ENCODE results near the gene FAM186B.

The FAM186B gene

DNA sequence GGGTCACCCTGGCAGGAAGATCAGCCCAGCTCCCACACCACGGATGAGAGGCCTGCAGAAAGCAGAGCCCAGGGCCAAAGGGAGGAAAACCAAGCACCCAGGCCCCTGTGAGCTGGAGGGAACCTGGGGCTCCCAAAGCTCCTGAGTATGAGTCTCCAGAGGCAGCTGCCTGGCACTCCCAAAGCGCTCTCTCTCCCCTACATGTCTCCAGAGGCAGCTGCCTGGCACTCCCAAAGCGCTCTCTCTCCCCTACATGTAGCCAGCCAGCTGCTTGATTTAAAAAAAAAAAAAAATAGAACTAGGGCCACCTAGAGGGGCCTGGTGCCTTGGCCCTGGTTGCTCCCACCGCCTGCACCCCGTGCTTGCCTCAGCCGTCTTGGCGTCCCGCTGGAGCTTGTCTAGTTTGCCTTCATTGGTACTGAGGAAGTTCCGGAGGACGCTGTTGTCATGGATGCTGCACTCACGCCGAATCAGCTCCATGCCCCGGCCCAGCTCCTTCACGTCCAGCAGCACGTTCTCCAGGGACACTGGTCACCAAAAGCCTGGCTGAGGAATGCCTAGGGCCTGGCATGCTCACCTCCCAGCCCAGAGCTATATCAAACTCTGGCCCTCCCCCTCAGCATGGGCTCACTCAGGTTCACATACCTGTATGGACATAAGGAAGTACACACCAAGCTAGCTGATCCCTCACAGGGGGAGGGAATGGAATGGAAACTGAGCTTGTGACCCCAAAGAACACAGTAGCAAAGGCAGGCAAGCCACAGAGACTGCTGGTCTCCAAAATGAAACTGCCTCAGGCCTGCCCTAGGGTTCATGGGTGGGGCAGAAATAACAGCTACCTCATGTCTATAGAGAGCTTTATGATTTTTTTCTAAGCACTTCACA lies 42.6 kb upstream of the FAM186B start:
- Histone ChIP-seq H3K27me3 (no peaks in the 10 kb centered on the region), H3K4me3 (ENCODE audit: low read depth, low read length) (no peak overlapping the region), H3K9me3 (no peaks in the 10 kb centered on the region), H3K36me3 (no peaks in the 10 kb centered on the region), H3K4me1 (no peaks in the 10 kb centered on the region)
- DNase-seq = no peak
- TF ChIP-seq, protein P1, sequence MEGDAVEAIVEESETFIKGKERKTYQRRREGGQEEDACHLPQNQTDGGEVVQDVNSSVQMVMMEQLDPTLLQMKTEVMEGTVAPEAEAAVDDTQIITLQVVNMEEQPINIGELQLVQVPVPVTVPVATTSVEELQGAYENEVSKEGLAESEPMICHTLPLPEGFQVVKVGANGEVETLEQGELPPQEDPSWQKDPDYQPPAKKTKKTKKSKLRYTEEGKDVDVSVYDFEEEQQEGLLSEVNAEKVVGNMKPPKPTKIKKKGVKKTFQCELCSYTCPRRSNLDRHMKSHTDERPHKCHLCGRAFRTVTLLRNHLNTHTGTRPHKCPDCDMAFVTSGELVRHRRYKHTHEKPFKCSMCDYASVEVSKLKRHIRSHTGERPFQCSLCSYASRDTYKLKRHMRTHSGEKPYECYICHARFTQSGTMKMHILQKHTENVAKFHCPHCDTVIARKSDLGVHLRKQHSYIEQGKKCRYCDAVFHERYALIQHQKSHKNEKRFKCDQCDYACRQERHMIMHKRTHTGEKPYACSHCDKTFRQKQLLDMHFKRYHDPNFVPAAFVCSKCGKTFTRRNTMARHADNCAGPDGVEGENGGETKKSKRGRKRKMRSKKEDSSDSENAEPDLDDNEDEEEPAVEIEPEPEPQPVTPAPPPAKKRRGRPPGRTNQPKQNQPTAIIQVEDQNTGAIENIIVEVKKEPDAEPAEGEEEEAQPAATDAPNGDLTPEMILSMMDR (IDR thresholded peaks at IDR 0.05; ENCODE audit: low read depth, low read length) = no peak

DNA sequence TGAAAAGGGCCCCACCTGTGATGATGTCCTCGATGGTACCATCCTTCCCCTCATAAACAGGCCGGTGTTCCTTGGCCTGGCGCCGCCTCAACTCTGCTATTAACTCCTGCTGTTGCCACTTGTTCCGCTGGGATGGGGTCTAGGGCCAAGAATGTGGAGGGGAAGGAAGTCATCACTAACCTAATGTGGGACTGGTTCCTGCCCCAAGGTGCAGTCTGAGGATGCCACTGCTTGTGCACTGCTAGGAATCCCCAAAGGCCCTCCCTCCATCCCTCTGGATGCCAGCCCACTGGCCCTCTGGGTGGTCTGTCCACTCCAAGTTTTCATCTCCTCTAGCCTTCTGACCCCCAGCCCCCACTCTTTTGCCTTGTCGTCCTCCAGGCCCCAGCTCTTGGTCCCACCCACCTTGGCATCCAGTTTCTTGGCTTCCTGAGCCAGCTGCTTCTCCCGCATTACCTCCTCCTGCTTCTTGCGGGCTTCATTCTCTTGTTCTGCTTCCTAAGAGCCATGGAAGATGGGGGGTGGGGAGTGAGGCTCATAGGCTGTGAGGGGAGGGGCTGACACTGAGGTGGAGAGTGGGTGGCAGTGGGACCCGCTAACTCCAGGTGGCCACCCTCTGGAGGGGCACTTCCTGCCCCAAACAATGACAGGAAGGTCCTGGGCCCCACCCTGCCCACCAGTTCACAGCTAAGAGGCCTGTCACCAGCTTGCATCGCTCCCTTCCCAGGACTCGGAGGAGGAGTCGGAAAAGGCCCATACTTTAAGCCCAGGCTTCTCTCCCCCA lies 41.6 kb upstream of the FAM186B start:
- Histone ChIP-seq H3K4me3 (ENCODE audit: low read depth, low read length) (no peak overlapping the region), H3K4me1 (no peaks in the 10 kb centered on the region), H3K36me3 (no peaks in the 10 kb centered on the region), H3K27me3 (no peaks in the 10 kb centered on the region), H3K9me3 (no peaks in the 10 kb centered on the region)
- TF ChIP-seq, protein P1 (IDR thresholded peaks at IDR 0.05; ENCODE audit: low read depth, low read length) = no peak
- no peak for DNase-seq

DNA sequence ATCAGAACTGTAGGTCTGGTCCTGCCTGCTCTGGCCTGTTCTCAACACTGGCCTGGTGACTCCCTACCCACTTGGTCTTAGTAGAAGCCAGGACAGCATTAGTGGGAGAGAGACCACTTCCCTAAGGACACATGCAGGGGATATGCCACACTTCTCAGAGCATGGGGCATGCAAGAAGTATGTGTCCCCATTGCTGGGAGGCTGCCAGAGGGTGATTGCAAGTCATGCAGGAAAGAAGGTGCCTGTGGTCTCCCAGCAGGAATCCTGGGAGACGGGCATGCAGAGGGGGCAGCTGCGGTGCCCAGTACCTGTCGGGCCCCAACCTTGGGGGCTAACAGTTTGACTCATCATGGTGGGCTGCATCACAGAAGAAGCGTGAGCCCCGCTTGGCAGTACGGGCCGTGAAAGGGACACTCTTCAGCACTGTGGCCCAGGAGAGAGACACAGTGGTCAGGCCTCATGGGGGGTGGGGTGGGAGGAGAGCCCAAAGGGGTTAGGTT lies 40.9 kb upstream of the FAM186B start:
- Histone ChIP-seq H3K9me3 (no peaks in the 10 kb centered on the region), H3K4me3 (ENCODE audit: low read depth, low read length) (no peak overlapping the region), H3K4me1 (no peaks in the 10 kb centered on the region), H3K27me3 (no peaks in the 10 kb centered on the region), H3K36me3 (no peaks in the 10 kb centered on the region)
- TF ChIP-seq, protein P1 (IDR thresholded peaks at IDR 0.05; ENCODE audit: low read depth, low read length) = no peak
- DNase-seq = no peak

DNA sequence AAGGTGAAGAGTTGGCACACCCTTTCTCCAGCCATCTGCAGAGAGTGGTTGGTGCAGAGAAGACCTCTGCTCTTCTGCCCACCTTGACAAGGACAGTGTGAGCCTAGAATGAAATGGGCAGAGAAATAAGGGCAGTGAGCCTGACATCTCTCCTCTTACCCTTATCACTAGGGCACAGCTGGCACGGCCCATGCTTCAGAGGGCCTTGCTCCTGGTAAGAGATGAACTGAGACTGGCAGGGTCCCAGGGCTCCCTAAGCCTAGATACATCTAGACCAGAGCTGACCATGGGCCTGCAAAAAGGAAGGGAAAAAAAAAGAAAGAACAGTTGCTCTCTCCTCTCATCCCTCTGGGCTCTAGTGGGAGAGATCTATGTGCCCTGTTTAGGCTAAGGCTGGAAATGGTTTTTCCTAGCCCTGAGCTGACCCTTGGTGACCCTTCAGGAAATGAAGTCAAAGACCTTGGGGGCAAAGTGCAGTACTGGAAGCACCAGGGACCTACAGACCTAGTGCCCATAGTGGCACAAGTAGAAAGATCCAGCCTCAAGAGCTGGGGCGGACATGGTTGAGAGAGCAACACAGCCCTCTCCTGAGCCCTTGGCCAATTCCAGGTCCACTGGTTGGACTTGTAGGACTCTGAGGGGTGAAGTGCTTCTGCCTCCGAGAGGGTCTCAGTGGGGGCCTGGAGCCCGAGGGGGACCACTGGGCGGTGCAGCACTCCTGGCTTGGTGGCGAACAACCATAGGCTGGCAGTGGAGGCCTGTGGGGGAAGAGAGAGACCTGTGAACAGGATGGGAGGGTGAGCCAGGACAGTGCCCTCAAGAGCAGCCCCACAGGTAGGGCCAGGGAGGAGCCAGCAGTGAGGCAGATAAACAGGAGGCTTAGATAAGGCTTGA lies 40.0 kb upstream of the FAM186B start:
- H3K9me3 ChIP-seq = no peaks in the 10 kb centered on the region
- TF ChIP-seq, protein P1 (IDR thresholded peaks at IDR 0.05; ENCODE audit: low read depth, low read length) = no peak
- H3K4me3 ChIP-seq (ENCODE audit: low read depth, low read length) = no peak overlapping the region
- H3K4me1 ChIP-seq = no peaks in the 10 kb centered on the region
- DNase-seq = no peak
- H3K36me3 ChIP-seq = no peaks in the 10 kb centered on the region
- no peaks in the 10 kb centered on the region for H3K27me3 ChIP-seq

DNA sequence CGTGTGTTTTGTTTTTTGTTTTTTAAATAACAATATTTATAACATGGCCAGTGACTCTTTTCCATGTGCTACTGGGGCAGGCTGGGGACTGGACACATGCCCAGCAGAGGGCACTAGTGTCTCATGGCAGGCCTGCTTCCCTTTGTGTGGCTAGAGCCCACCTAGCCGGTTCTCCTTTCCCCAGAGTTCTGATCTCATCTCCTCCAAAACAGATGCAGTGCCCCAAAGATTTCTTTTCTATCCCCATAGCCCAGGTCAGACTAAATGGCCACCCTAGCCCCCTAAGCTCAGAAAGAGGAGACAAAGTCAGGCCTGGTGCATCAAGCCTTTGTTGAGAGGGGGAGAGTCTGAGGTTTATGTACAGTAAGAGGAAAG lies 39.2 kb upstream of the FAM186B start:
- Histone ChIP-seq H3K9me3 (no peaks in the 10 kb centered on the region), H3K4me3 (ENCODE audit: low read depth, low read length) (no peak overlapping the region), H3K27me3 (no peaks in the 10 kb centered on the region), H3K4me1 (no peaks in the 10 kb centered on the region), H3K36me3 (no peaks in the 10 kb centered on the region)
- TF ChIP-seq, protein P1 (IDR thresholded peaks at IDR 0.05; ENCODE audit: low read depth, low read length) = peak; percentile 99
- DNase-seq = peak; percentile 87

All from BE2C (cell line).